Neural cell (in vitro differentiated cells): ENCODE measurements around the gene BIK. TPM values are rescaled to one million over a fixed set of nuclear protein-coding genes. Genes with fewer than 3 reads are reported as not detected.

ENCODE experiments used
- H2AFZ ChIP-seq: fragments of 200-600, 300-800 bp; sonication (generic), shearing (Covaris generic); 2 replicates; pipeline ENCODE4 v1.6.0; 2014; ENCODE audit warnings: low read depth, mild to moderate bottlenecking, antibody characterized with exemption, low read length, moderate library complexity
- H3F3A ChIP-seq: fragments of 200-600 bp; shearing (Covaris generic); 2 replicates; pipeline ENCODE4 v1.6.1; 2016; ENCODE audit warnings: mild to moderate bottlenecking, moderate library complexity, mixed read lengths, antibody characterized with exemption, low read length; ENCODE audit not compliant: insufficient read depth, poor library complexity, severe bottlenecking
- H3K27ac ChIP-seq: fragments of 200-600, 300-800 bp; sonication (generic), shearing (Covaris generic); 2 replicates; pipeline ENCODE4 v1.5.1; 2014; ENCODE audit warnings: mild to moderate bottlenecking, low read length, moderate library complexity
- H3K27me3 ChIP-seq: fragments of 300-800, 200-600 bp; sonication (generic), shearing (Covaris generic); 2 replicates; pipeline ENCODE4 v1.6.0; 2014; ENCODE audit warnings: mild to moderate bottlenecking, low read depth, low read length, moderate library complexity; ENCODE audit not compliant: insufficient read depth
- H3K36me3 ChIP-seq: fragments of 300-800, 200-600 bp; sonication (generic), shearing (Covaris generic); 2 replicates; pipeline ENCODE4 v1.5.1; 2014; ENCODE audit warnings: mild to moderate bottlenecking, antibody characterized with exemption, low read length, moderate library complexity; ENCODE audit not compliant: insufficient read depth
- H3K4me2 ChIP-seq: fragments of 300-800, 200-600 bp; sonication (generic), shearing (Covaris generic); 2 replicates; pipeline ENCODE4 v1.6.0; 2014; ENCODE audit warnings: mild to moderate bottlenecking, low read length
- H3K4me3 ChIP-seq: fragments of 300-800, 200-600 bp; sonication (generic), shearing (Covaris generic); 2 replicates; pipeline ENCODE4 v1.5.1; 2014; ENCODE audit warnings: mild to moderate bottlenecking, low read length, moderate library complexity
- H3K79me2 ChIP-seq: fragments of 200-600 bp; shearing (Covaris generic); replicated peaks from 2 replicates; pipeline ENCODE4 v1.6.0; 2014; ENCODE audit warnings: mild to moderate bottlenecking, low read length, moderate library complexity; ENCODE audit not compliant: insufficient read depth
- H3K9ac ChIP-seq: fragments of 300-800, 200-600 bp; sonication (generic), shearing (Covaris generic); 2 replicates; pipeline ENCODE4 v1.6.1; 2016; ENCODE audit warnings: mild to moderate bottlenecking, low read length, mixed read lengths
- H3K9me2 ChIP-seq: fragments of 200-600 bp; shearing (Covaris generic); 2 replicates; pipeline ENCODE4 v1.6.1; 2016; ENCODE audit warnings: mild to moderate bottlenecking, low read length, mixed read lengths; ENCODE audit not compliant: insufficient read depth
- H3K9me3 ChIP-seq: fragments of 200-600, 300-800 bp; sonication (generic), shearing (Covaris generic); 2 replicates; pipeline ENCODE4 v1.6.1; 2016; ENCODE audit warnings: mild to moderate bottlenecking, mixed run types, low read length, moderate library complexity, mixed read lengths
- H4K20me1 ChIP-seq: fragments of 200-600 bp; shearing (Covaris generic); 2 replicates; pipeline ENCODE4 v1.6.1; 2016; ENCODE audit warnings: mild to moderate bottlenecking, mixed run types; ENCODE audit not compliant: insufficient read depth
- CTCF ChIP-seq: fragments of 450-650 bp; IDR thresholded peaks from 2 replicates; pipeline ENCODE4 v1.5.1; 2014; ENCODE audit warnings: antibody characterized with exemption, mild to moderate bottlenecking, moderate library complexity; ENCODE audit not compliant: poor library complexity, severe bottlenecking
- EP300 ChIP-seq: fragments of 450-650 bp; conservative IDR thresholded peaks from 2 replicates; pipeline ENCODE4 v1.6.1; 2014; ENCODE audit warnings: antibody characterized with exemption, mild to moderate bottlenecking, moderate library complexity; ENCODE audit not compliant: poor library complexity, severe bottlenecking
- EZH2 ChIP-seq: fragments of 200-600, 300-800 bp; shearing (Covaris generic), sonication (generic); IDR thresholded peaks from 2 replicates; pipeline ENCODE4 v1.6.1; 2014; ENCODE audit warnings: antibody characterized with exemption, low read length, borderline replicate concordance, mild to moderate bottlenecking; ENCODE audit not compliant: insufficient read depth, poor library complexity, severe bottlenecking
- POLR2AphosphoS5 ChIP-seq: IDR thresholded peaks from 2 replicates; pipeline ENCODE4 v1.6.1; 2012
- RAD21 ChIP-seq: fragments of 450-650 bp; conservative IDR thresholded peaks from 2 replicates; pipeline ENCODE4 v1.6.1; 2014; ENCODE audit warnings: antibody characterized with exemption, mild to moderate bottlenecking, moderate library complexity
- REST ChIP-seq: IDR thresholded peaks from 2 replicates; pipeline ENCODE4 v1.6.1; 2012; ENCODE audit warnings: borderline replicate concordance
- SMC3 ChIP-seq: fragments of 450-650 bp; conservative IDR thresholded peaks from 2 replicates; pipeline ENCODE4 v1.6.1; 2014; ENCODE audit warnings: antibody characterized with exemption, mild to moderate bottlenecking, moderate library complexity; ENCODE audit not compliant: poor library complexity
- TAF1 ChIP-seq: IDR thresholded peaks from 2 replicates; pipeline ENCODE4 v1.6.1; 2012; ENCODE audit warnings: low read depth
- polyA plus RNA-seq: library from polyadenylated mRNA; depleted of rRNA; stranded (reverse); fragments of >200 nt; gene quantifications from 2 replicates; pipeline ENCODE4 v1.2.3, GENCODE V29; 2014

The BIK gene
- polyA plus RNA-seq, 1 donor from 2014 or later, result 3.1 TPM

- H2AFZ ChIP-seq, result no peak overlapping the region
- no peak overlapping the region for H3K27ac ChIP-seq
- TF ChIP-seq EZH2 (no peak), RAD21 (no peak), TAF1 (no peak), EP300 (no peak), REST (no peak), POLR2AphosphoS5 (no peak), SMC3 (no peak)
- no peaks in the 10 kb centered on the region for H3K36me3 ChIP-seq
- no peaks in the 10 kb centered on the region for H4K20me1 ChIP-seq
- no peak overlapping the region for H3K4me2 ChIP-seq
- no peaks in the 10 kb centered on the region for H3K27me3 ChIP-seq
- no peaks in the 10 kb centered on the region for H3F3A ChIP-seq
- H3K9me2 ChIP-seq, result no peaks in the 10 kb centered on the region
- H3K9me3 ChIP-seq, result no peaks in the 10 kb centered on the region
- H3K9ac ChIP-seq, result no peak overlapping the region
- no peak overlapping the region for H3K4me3 ChIP-seq
- H3K79me2 ChIP-seq, result no peaks in the 10 kb centered on the region
These were observed 8.5 kb downstream of the BIK start for GRCh38 chr22:43118953-43119458.

DNA sequence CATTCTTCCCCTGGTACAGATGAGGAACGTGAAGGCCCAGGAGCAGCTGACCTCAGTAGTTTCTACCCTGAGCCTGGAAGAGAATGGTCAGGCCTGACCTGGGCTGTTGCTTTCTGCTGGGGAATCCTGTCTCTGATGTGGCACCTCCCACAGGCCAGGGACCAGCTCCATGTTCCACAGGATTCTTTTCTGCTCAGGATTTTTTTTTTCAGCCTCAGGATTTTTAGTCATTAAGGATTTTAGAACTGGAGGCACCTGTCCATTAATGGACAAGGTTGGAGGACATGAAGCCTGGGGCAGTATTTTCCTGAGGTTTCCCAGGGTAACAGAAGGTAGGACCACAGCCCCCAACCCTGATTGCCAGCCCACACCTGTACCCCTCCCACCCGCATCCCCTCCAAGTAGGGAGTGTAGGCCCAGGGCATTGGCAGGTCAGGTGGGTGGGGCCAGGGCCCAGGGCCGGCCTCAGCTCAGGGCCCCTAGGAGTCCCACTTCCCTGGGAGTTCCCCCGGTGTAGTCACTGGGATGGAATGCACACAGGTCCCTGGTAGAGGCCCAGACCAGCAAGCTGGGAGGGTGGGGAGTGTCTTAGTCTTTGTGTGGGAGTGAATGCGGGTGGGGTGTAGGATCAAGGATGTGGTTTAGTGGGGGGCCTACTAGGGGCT, 16.1 kb downstream of the BIK start:
- Histone ChIP-seq H3F3A (no peaks in the 10 kb centered on the region), H3K9me2 (no peaks in the 10 kb centered on the region), H3K27me3 (no peaks in the 10 kb centered on the region), H3K27ac (no peak overlapping the region), H3K9ac (no peak overlapping the region), H3K4me3 (no peak overlapping the region), H3K79me2 (no peaks in the 10 kb centered on the region), H3K9me3 (no peaks in the 10 kb centered on the region), H3K36me3 (no peaks in the 10 kb centered on the region), H2AFZ (no peak overlapping the region), H3K4me2 (no peak overlapping the region), H4K20me1 (no peaks in the 10 kb centered on the region)
- TF ChIP-seq CTCF, result no peak
- no peak for TF ChIP-seq TAF1
- TF ChIP-seq POLR2AphosphoS5, result no peak
- TF ChIP-seq EP300, result no peak
- no peak for TF ChIP-seq SMC3
- TF ChIP-seq EZH2, result no peak
- TF ChIP-seq RAD21, result no peak
- TF ChIP-seq REST, result no peak
